ENCODE results near the gene RAB1B.
"Not testable (repeated sequence)": the region's sequence is repeated elsewhere in the genome, so short reads cannot be mapped to it uniquely, and the experiment has no call there.

RAB1B gene

GRCh38 chr11:66317322-66317722, 48.9 kb downstream of the RAB1B start:
- peaks cover 3% of the 10 kb centered on the region for H3K9me3 ChIP-seq (ENCODE audit: control insufficient read depth, low read length)
- WGBS, 2 experiments (ENCODE audit: insufficient coverage in 2 of 2): 22 to 33% methylated on average over 12 to 13 of the region's 14 CpGs
- H3K27ac ChIP-seq (ENCODE audit: low read depth, low read length, severe bottlenecking): peak overlapping the region; percentile 95
- H3K4me1 ChIP-seq (ENCODE audit: control insufficient read depth, insufficient read depth, low read length, poor library complexity, severe bottlenecking): peaks cover 53% of the 10 kb centered on the region
- H3K36me3 ChIP-seq (ENCODE audit: control insufficient read depth, insufficient read depth, low read length): no peaks in the 10 kb centered on the region
- H3K4me3 ChIP-seq (ENCODE audit: extremely low read depth, insufficient read depth, low read length, poor library complexity, severe bottlenecking): peak overlapping the region; percentile 23

GRCh38 chr11:66317723-66318599, 49.5 kb downstream of the RAB1B start:
- H3K4me3 ChIP-seq (ENCODE audit: extremely low read depth, insufficient read depth, low read length, poor library complexity, severe bottlenecking): no peak overlapping the region

GRCh38 chr11:66318600-66318970, 50.1 kb downstream of the RAB1B start:
- peaks cover 53% of the 10 kb centered on the region for H3K4me1 ChIP-seq (ENCODE audit: control insufficient read depth, insufficient read depth, low read length, poor library complexity, severe bottlenecking)
- peak overlapping the region; percentile 95 for H3K27ac ChIP-seq (ENCODE audit: low read depth, low read length, severe bottlenecking)
- no peak overlapping the region for H3K4me3 ChIP-seq (ENCODE audit: extremely low read depth, insufficient read depth, low read length, poor library complexity, severe bottlenecking)
- H3K36me3 ChIP-seq (ENCODE audit: control insufficient read depth, insufficient read depth, low read length): no peaks in the 10 kb centered on the region
- 94% methylated on average over 2 of the region's 3 CpGs; no CpG with 5 or more reads in 1 of the 2 experiments for WGBS, 2 experiments (ENCODE audit: insufficient coverage in 2 of 2)
- peaks cover 3% of the 10 kb centered on the region for H3K9me3 ChIP-seq (ENCODE audit: control insufficient read depth, low read length)

More at GRCh38 chr11:66317723-66318599, 49.5 kb downstream of the RAB1B start:
- Histone ChIP-seq H3K36me3 (ENCODE audit: control insufficient read depth, insufficient read depth, low read length) (no peaks in the 10 kb centered on the region), H3K9me3 (ENCODE audit: control insufficient read depth, low read length) (peaks cover 3% of the 10 kb centered on the region), H3K27ac (ENCODE audit: low read depth, low read length, severe bottlenecking) (peak overlapping the region; percentile 95), H3K4me1 (ENCODE audit: control insufficient read depth, insufficient read depth, low read length, poor library complexity, severe bottlenecking) (peaks cover 53% of the 10 kb centered on the region)
- WGBS, 2 experiments (ENCODE audit: insufficient coverage in 2 of 2): 43 to 47% methylated on average over 9 to 12 of the region's 16 CpGs

GRCh38 chr11:66320289-66320688, 51.9 kb downstream of the RAB1B start:
- H3K4me3 ChIP-seq (ENCODE audit: extremely low read depth, insufficient read depth, low read length, poor library complexity, severe bottlenecking); H3K27ac ChIP-seq (ENCODE audit: low read depth, low read length, severe bottlenecking); H3K36me3 ChIP-seq (ENCODE audit: control insufficient read depth, insufficient read depth, low read length); H3K9me3 ChIP-seq (ENCODE audit: control insufficient read depth, low read length): not testable (repeated sequence)
- peaks cover 47% of the 10 kb centered on the region for H3K4me1 ChIP-seq (ENCODE audit: control insufficient read depth, insufficient read depth, low read length, poor library complexity, severe bottlenecking)
- WGBS, 2 experiments (ENCODE audit: insufficient coverage in 2 of 2): no CpG with 5 or more reads among the region's 2 CpGs

GRCh38 chr11:66320748-66321147, 52.3 kb downstream of the RAB1B start:
- not testable (repeated sequence) for H3K27ac ChIP-seq (ENCODE audit: low read depth, low read length, severe bottlenecking); H3K36me3 ChIP-seq (ENCODE audit: control insufficient read depth, insufficient read depth, low read length); H3K4me3 ChIP-seq (ENCODE audit: extremely low read depth, insufficient read depth, low read length, poor library complexity, severe bottlenecking); H3K9me3 ChIP-seq (ENCODE audit: control insufficient read depth, low read length)
- WGBS, 2 experiments (ENCODE audit: insufficient coverage in 2 of 2): 100% methylated on average over 1 of the region's 6 CpGs; no CpG with 5 or more reads in 1 of the 2 experiments
- peaks cover 47% of the 10 kb centered on the region for H3K4me1 ChIP-seq (ENCODE audit: control insufficient read depth, insufficient read depth, low read length, poor library complexity, severe bottlenecking)

- Histone ChIP-seq H3K4me1 (ENCODE audit: control insufficient read depth, insufficient read depth, low read length, poor library complexity, severe bottlenecking) (peaks cover 45% of the 10 kb centered on the region), H3K4me3 (ENCODE audit: extremely low read depth, insufficient read depth, low read length, poor library complexity, severe bottlenecking) (no peak overlapping the region), H3K27ac (ENCODE audit: low read depth, low read length, severe bottlenecking) (peak overlapping the region; percentile 16), H3K36me3 (ENCODE audit: control insufficient read depth, insufficient read depth, low read length) (no peaks in the 10 kb centered on the region), H3K9me3 (ENCODE audit: control insufficient read depth, low read length) (peaks cover 3% of the 10 kb centered on the region)
- 94 to 100% methylated on average over 4 of the region's 4 CpGs for WGBS, 2 experiments (ENCODE audit: insufficient coverage in 2 of 2)
These were observed 53.2 kb downstream of the RAB1B start for GRCh38 chr11:66321606-66322005.

- Histone ChIP-seq H3K36me3 (ENCODE audit: control insufficient read depth, insufficient read depth, low read length) (no peaks in the 10 kb centered on the region), H3K4me3 (ENCODE audit: extremely low read depth, insufficient read depth, low read length, poor library complexity, severe bottlenecking) (no peak overlapping the region), H3K9me3 (ENCODE audit: control insufficient read depth, low read length) (peaks cover 3% of the 10 kb centered on the region), H3K4me1 (ENCODE audit: control insufficient read depth, insufficient read depth, low read length, poor library complexity, severe bottlenecking) (peaks cover 47% of the 10 kb centered on the region), H3K27ac (ENCODE audit: low read depth, low read length, severe bottlenecking) (no peak overlapping the region)
- 84 to 96% methylated on average over 7 to 11 of the region's 11 CpGs for WGBS, 2 experiments (ENCODE audit: insufficient coverage in 2 of 2)
These were observed 54.4 kb downstream of the RAB1B start for GRCh38 chr11:66322732-66323427.

GRCh38 chr11:66323684-66324083, 55.2 kb downstream of the RAB1B start:
- Histone ChIP-seq H3K36me3 (ENCODE audit: control insufficient read depth, insufficient read depth, low read length) (no peaks in the 10 kb centered on the region), H3K4me3 (ENCODE audit: extremely low read depth, insufficient read depth, low read length, poor library complexity, severe bottlenecking) (no peak overlapping the region), H3K27ac (ENCODE audit: low read depth, low read length, severe bottlenecking) (no peak overlapping the region), H3K9me3 (ENCODE audit: control insufficient read depth, low read length) (peaks cover 3% of the 10 kb centered on the region), H3K4me1 (ENCODE audit: control insufficient read depth, insufficient read depth, low read length, poor library complexity, severe bottlenecking) (peaks cover 45% of the 10 kb centered on the region)
- WGBS, 2 experiments (ENCODE audit: insufficient coverage in 2 of 2): 100% methylated on average over 1 of the region's 1 CpG

GRCh38 chr11:66324664-66325063, 56.2 kb downstream of the RAB1B start:
- Histone ChIP-seq H3K36me3 (ENCODE audit: control insufficient read depth, insufficient read depth, low read length) (no peaks in the 10 kb centered on the region), H3K4me3 (ENCODE audit: extremely low read depth, insufficient read depth, low read length, poor library complexity, severe bottlenecking) (no peak overlapping the region), H3K27ac (ENCODE audit: low read depth, low read length, severe bottlenecking) (peak overlapping the region; percentile 12), H3K9me3 (ENCODE audit: control insufficient read depth, low read length) (no peaks in the 10 kb centered on the region), H3K4me1 (ENCODE audit: control insufficient read depth, insufficient read depth, low read length, poor library complexity, severe bottlenecking) (peaks cover 47% of the 10 kb centered on the region)
- 51 to 84% methylated on average over 5 to 6 of the region's 10 CpGs for WGBS, 2 experiments (ENCODE audit: insufficient coverage in 2 of 2)

- Histone ChIP-seq H3K4me1 (ENCODE audit: control insufficient read depth, insufficient read depth, low read length, poor library complexity, severe bottlenecking) (peaks cover 47% of the 10 kb centered on the region), H3K36me3 (ENCODE audit: control insufficient read depth, insufficient read depth, low read length) (no peaks in the 10 kb centered on the region), H3K9me3 (ENCODE audit: control insufficient read depth, low read length) (no peaks in the 10 kb centered on the region), H3K27ac (ENCODE audit: low read depth, low read length, severe bottlenecking) (peak overlapping the region; percentile 80), H3K4me3 (ENCODE audit: extremely low read depth, insufficient read depth, low read length, poor library complexity, severe bottlenecking) (no peak overlapping the region)
- 90 to 92% methylated on average over 8 of the region's 8 CpGs for WGBS, 2 experiments (ENCODE audit: insufficient coverage in 2 of 2)
These were observed 56.8 kb downstream of the RAB1B start for GRCh38 chr11:66325263-66325671.

Data from mesodermal cell (in vitro differentiated cells).